ENCODE measurements around the gene CCDC171.

The CCDC171 gene

DNA sequence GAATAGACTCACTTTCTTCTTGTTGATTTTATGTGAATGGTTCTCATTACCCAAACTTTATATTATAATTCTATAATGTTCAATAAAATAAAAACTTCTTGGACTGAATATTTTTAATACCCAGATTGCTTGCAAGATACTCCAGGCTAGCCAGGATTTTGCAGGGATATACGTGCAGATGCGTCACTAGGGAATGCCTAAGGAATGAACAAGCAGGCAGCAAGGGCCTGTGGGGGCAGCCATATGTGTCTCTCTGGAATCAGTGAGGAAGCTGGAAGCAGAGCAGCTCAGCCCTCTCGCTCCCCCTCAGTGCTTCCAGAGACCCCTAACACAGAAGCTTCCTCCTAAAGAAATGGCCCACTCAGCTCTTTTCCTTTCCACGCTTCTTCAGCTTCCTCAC is 457.4 kb downstream of the CCDC171 start:
- DNase-seq = no peak

DNA sequence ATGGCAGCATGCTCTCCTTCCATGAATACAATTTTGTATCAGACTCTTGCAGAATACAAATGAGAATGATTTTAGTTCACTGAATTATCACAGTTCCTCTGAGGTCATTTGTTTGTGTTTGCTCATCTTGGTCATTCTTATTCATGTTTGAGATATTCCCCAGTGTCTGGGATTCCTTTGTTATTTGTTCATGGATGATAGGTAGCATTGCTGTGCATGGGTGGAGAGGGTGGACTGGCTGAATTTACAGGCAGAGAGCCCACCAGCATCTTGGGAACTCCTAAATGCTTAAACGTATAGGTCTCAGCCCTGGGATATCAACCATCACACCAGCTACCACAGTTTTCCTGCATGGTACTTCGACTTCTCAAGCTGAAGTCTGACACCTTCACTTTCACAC is 459.8 kb downstream of the CCDC171 start:
- no peak for DNase-seq

DNA sequence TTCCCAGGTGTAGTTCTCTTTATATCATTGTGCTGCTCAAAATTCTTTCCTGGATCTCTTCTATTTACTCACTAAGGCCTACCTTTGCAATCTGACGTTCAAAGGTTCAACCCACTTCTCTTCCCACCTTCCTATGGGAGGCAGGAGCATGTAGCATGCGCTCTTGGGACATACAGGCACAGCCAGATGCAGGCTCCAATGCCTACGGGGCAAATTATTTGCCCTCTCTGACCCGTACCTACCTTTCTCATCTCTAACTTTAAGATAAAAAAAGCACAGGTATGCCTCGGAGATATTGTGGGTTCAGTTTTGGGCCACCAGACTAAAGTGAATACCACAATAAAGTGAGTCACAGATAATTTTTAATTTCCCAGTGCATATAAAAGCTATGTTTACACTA is 460.5 kb downstream of the CCDC171 start:
- DNase-seq = no peak

GRCh38 chr9:16013826-16014225 is 461.0 kb downstream of the CCDC171 start:
- DNase-seq = no peak

DNA sequence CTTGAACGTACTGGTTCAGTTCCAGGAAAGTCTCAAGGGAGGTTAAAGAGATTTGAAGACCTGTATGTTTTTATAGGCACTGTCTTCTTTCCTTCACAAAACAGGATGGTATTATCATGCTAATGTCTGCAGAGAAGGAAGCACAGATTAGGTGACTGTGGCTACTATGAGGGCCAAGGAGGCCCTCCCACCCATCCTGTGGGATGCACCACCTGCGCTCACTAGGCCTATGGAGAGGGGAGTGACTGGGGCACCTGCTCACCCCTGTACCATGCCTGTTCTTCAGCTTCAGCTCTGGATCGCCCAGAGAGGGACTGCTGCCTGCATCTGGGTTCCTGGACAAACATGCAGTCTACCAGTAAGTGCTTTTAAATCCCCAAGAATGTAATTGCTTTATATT is 469.4 kb downstream of the CCDC171 start:
- no peak for DNase-seq

DNA sequence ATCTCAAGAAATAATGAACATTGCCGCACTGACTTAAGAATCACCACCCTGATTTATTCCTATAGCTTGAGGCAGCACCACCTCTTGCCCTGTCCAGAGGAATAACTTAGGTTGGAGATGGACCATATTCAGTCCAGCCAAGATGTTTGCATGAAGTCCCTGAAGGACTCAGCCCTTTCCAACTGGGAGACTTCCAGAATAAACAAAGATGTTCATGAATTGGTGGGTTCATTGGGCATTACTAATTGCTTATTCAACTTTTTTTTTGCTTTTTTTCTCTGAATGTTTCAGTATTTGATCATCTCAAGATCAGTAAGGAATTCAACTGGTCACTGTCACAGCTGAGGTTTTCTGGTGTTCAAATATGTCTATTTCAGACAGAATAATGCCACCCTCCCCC is 470.6 kb downstream of the CCDC171 start:
- DNase-seq = no peak

Measured in KG1 (cell line).